ENCODE results near the gene RELCH.

DNA sequence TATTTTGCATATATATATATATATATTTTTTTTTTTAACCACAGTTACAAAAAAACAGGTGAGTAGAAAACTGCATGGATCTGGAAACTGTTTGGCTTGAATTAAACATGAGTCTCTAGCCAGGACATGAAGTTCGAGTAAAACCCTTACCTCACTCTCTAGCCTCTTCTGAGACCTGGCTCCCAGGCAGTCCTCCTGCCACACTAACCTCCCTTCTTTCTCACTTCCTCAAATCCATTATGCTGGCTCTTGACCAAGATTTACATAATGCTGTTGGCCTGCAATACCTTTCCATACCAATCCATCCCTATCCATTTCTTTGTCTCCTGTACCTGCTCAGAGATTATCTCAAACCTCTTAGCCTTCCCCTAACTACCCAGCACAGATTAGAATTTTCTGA, 34.2 kb upstream of the RELCH start:
- TF ChIP-seq, protein P1, sequence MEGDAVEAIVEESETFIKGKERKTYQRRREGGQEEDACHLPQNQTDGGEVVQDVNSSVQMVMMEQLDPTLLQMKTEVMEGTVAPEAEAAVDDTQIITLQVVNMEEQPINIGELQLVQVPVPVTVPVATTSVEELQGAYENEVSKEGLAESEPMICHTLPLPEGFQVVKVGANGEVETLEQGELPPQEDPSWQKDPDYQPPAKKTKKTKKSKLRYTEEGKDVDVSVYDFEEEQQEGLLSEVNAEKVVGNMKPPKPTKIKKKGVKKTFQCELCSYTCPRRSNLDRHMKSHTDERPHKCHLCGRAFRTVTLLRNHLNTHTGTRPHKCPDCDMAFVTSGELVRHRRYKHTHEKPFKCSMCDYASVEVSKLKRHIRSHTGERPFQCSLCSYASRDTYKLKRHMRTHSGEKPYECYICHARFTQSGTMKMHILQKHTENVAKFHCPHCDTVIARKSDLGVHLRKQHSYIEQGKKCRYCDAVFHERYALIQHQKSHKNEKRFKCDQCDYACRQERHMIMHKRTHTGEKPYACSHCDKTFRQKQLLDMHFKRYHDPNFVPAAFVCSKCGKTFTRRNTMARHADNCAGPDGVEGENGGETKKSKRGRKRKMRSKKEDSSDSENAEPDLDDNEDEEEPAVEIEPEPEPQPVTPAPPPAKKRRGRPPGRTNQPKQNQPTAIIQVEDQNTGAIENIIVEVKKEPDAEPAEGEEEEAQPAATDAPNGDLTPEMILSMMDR (conservative IDR thresholded peaks at IDR 0.05), result no peak
- TF ChIP-seq ZFX (IDR thresholded peaks at IDR 0.05), result no peak

Measured in C4-2B (cell line).